ENCODE data around the gene ZNF138.
"Not testable (repeated sequence)": the region's sequence is repeated elsewhere in the genome, so short reads cannot be mapped to it uniquely, and the experiment has no call there.

ZNF138 gene

GRCh38 chr7:64854969-64855368 is 60.7 kb downstream of the ZNF138 start:
- Histone ChIP-seq H3K27ac (ENCODE audit: low read depth, low read length) (no peak overlapping the region), H2BK5ac (ENCODE audit: low read depth, low read length, poor library complexity) (no peak overlapping the region), H3K79me2 (ENCODE audit: control insufficient read depth, insufficient read depth, low read length, poor library complexity) (no peaks in the 10 kb centered on the region), H3K9ac (ENCODE audit: low read length) (no peak overlapping the region), H4K8ac (ENCODE audit: low read depth, low read length) (no peak overlapping the region), H2AFZ (ENCODE audit: insufficient read depth, low read length, poor library complexity) (no peak overlapping the region), H3K9me3 (ENCODE audit: insufficient read depth, low read depth, low read length) (peaks cover 4% of the 10 kb centered on the region), H4K12ac (ENCODE audit: low read depth, low read length) (no peak overlapping the region), H3K4me1 (ENCODE audit: control insufficient read depth in 1 of 2, insufficient read depth in 2 of 2, low read length in 2 of 2) (no peaks in the 10 kb centered on the region), H3K18ac (ENCODE audit: low read length) (no peak overlapping the region), H3K36me3 (ENCODE audit: control insufficient read depth in 1 of 2, insufficient read depth in 2 of 2, low read length in 2 of 2) (no peaks in the 10 kb centered on the region), H3K79me1 (ENCODE audit: low read length) (no peaks in the 10 kb centered on the region), H2AK5ac (ENCODE audit: low read length) (no peak overlapping the region), H2BK12ac (ENCODE audit: low read length) (no peak overlapping the region), H3K14ac (ENCODE audit: low read length) (no peak overlapping the region), H3K4ac (ENCODE audit: low read depth, low read length) (no peak overlapping the region), H3K4me2 (ENCODE audit: low read length) (no peak overlapping the region), H3K23ac (ENCODE audit: low read length) (no peak overlapping the region), H3K4me3 (ENCODE audit: low read depth, low read length) (no peak overlapping the region), H3K27me3 (ENCODE audit: insufficient read depth, low read length) (no peaks in the 10 kb centered on the region), H4K91ac (ENCODE audit: low read depth, low read length) (no peak overlapping the region), H2BK120ac (ENCODE audit: insufficient read depth, low read length, poor library complexity) (no peak overlapping the region)
- WGBS (ENCODE audit: extremely low coverage, insufficient coverage, insufficient read length), result no CpG with 5 or more reads among the region's 1 CpG
- DNase-seq, result no peak

GRCh38 chr7:64863021-64863420 is 68.8 kb downstream of the ZNF138 start:
- no peak for DNase-seq

DNA sequence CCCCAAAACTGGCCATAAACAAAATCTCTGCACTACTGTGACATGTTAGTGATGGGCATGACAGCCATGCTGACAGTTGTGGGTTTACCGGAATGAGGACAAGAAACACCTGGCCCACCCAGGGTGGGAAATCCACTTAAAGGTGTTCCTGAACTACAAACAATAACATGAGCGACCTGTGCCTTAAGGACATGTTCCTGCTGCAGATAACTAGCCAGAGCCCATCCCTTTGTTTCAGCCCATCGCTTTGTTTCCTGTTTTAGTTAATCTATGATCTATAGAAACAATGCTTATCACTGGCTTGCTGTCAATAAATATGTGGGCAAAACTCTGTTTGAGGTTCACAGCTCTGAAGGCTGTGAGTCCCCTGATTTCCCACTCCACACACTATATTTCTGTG is 69.3 kb downstream of the ZNF138 start:
- no CpG with 5 or more reads among the region's 3 CpGs for WGBS (ENCODE audit: extremely low coverage, insufficient coverage, insufficient read length)
- H4K12ac ChIP-seq (ENCODE audit: low read depth, low read length); H3K79me2 ChIP-seq (ENCODE audit: control insufficient read depth, insufficient read depth, low read length, poor library complexity); H3K14ac ChIP-seq (ENCODE audit: low read length); H3K23ac ChIP-seq (ENCODE audit: low read length); H3K27me3 ChIP-seq (ENCODE audit: insufficient read depth, low read length); H3K4me1 ChIP-seq (ENCODE audit: control insufficient read depth in 1 of 2, insufficient read depth in 2 of 2, low read length in 2 of 2); H3K36me3 ChIP-seq (ENCODE audit: control insufficient read depth in 1 of 2, insufficient read depth in 2 of 2, low read length in 2 of 2); H2AK5ac ChIP-seq (ENCODE audit: low read length); H2BK12ac ChIP-seq (ENCODE audit: low read length); H3K4me3 ChIP-seq (ENCODE audit: low read depth, low read length); H3K18ac ChIP-seq (ENCODE audit: low read length); H3K79me1 ChIP-seq (ENCODE audit: low read length); H3K27ac ChIP-seq (ENCODE audit: low read depth, low read length); H2AFZ ChIP-seq (ENCODE audit: insufficient read depth, low read length, poor library complexity); H4K91ac ChIP-seq (ENCODE audit: low read depth, low read length); H3K4me2 ChIP-seq (ENCODE audit: low read length); H3K4ac ChIP-seq (ENCODE audit: low read depth, low read length); H2BK120ac ChIP-seq (ENCODE audit: insufficient read depth, low read length, poor library complexity); DNase-seq; H4K8ac ChIP-seq (ENCODE audit: low read depth, low read length); H2BK5ac ChIP-seq (ENCODE audit: low read depth, low read length, poor library complexity); H3K9ac ChIP-seq (ENCODE audit: low read length): not testable (repeated sequence)
- peaks cover 25% of the 10 kb centered on the region for H3K9me3 ChIP-seq (ENCODE audit: insufficient read depth, low read depth, low read length)

More at GRCh38 chr7:64863021-64863420, 68.8 kb downstream of the ZNF138 start:
- no peaks in the 10 kb centered on the region for H3K79me2 ChIP-seq (ENCODE audit: control insufficient read depth, insufficient read depth, low read length, poor library complexity)
- no peaks in the 10 kb centered on the region for H3K4me1 ChIP-seq (ENCODE audit: control insufficient read depth in 1 of 2, insufficient read depth in 2 of 2, low read length in 2 of 2)
- no peak overlapping the region for H3K9ac ChIP-seq (ENCODE audit: low read length)
- H2AK5ac ChIP-seq (ENCODE audit: low read length), result no peak overlapping the region
- no peak overlapping the region for H2BK12ac ChIP-seq (ENCODE audit: low read length)
- no peak overlapping the region for H3K23ac ChIP-seq (ENCODE audit: low read length)
- H4K12ac ChIP-seq (ENCODE audit: low read depth, low read length), result no peak overlapping the region
- H3K4me2 ChIP-seq (ENCODE audit: low read length), result no peak overlapping the region
- H3K36me3 ChIP-seq (ENCODE audit: control insufficient read depth in 1 of 2, insufficient read depth in 2 of 2, low read length in 2 of 2), result peaks cover 0 to 3% of the 10 kb centered on the region in 2 experiments
- no peak overlapping the region for H3K14ac ChIP-seq (ENCODE audit: low read length)
- peaks cover 20% of the 10 kb centered on the region for H3K9me3 ChIP-seq (ENCODE audit: insufficient read depth, low read depth, low read length)
- H3K27ac ChIP-seq (ENCODE audit: low read depth, low read length), result no peak overlapping the region
- no peaks in the 10 kb centered on the region for H3K27me3 ChIP-seq (ENCODE audit: insufficient read depth, low read length)
- no peaks in the 10 kb centered on the region for H3K79me1 ChIP-seq (ENCODE audit: low read length)
- no peak overlapping the region for H3K4me3 ChIP-seq (ENCODE audit: low read depth, low read length)
- no peak overlapping the region for H3K4ac ChIP-seq (ENCODE audit: low read depth, low read length)
- WGBS (ENCODE audit: extremely low coverage, insufficient coverage, insufficient read length), result no CpG with 5 or more reads among the region's 9 CpGs
- H2BK5ac ChIP-seq (ENCODE audit: low read depth, low read length, poor library complexity), result no peak overlapping the region
- H2BK120ac ChIP-seq (ENCODE audit: insufficient read depth, low read length, poor library complexity), result no peak overlapping the region
- H3K18ac ChIP-seq (ENCODE audit: low read length), result no peak overlapping the region
- H2AFZ ChIP-seq (ENCODE audit: insufficient read depth, low read length, poor library complexity), result no peak overlapping the region
- no peak overlapping the region for H4K91ac ChIP-seq (ENCODE audit: low read depth, low read length)
- no peak overlapping the region for H4K8ac ChIP-seq (ENCODE audit: low read depth, low read length)

GRCh38 chr7:64863969-64864368 is 69.7 kb downstream of the ZNF138 start:
- WGBS (ENCODE audit: extremely low coverage, insufficient coverage, insufficient read length), result no CpG with 5 or more reads among the region's 7 CpGs
- Histone ChIP-seq H3K9ac (ENCODE audit: low read length) (no peak overlapping the region), H3K79me1 (ENCODE audit: low read length) (no peaks in the 10 kb centered on the region), H3K18ac (ENCODE audit: low read length) (no peak overlapping the region), H4K12ac (ENCODE audit: low read depth, low read length) (no peak overlapping the region), H3K36me3 (ENCODE audit: control insufficient read depth in 1 of 2, insufficient read depth in 2 of 2, low read length in 2 of 2) (peaks cover 0 to 3% of the 10 kb centered on the region in 2 experiments), H2AK5ac (ENCODE audit: low read length) (no peak overlapping the region), H3K27ac (ENCODE audit: low read depth, low read length) (no peak overlapping the region), H3K9me3 (ENCODE audit: insufficient read depth, low read depth, low read length) (peaks cover 27% of the 10 kb centered on the region), H3K4me3 (ENCODE audit: low read depth, low read length) (no peak overlapping the region), H3K79me2 (ENCODE audit: control insufficient read depth, insufficient read depth, low read length, poor library complexity) (no peaks in the 10 kb centered on the region), H3K27me3 (ENCODE audit: insufficient read depth, low read length) (no peaks in the 10 kb centered on the region), H3K4ac (ENCODE audit: low read depth, low read length) (no peak overlapping the region), H2BK5ac (ENCODE audit: low read depth, low read length, poor library complexity) (no peak overlapping the region), H2BK12ac (ENCODE audit: low read length) (no peak overlapping the region), H3K4me2 (ENCODE audit: low read length) (no peak overlapping the region), H3K23ac (ENCODE audit: low read length) (no peak overlapping the region), H2AFZ (ENCODE audit: insufficient read depth, low read length, poor library complexity) (no peak overlapping the region), H3K14ac (ENCODE audit: low read length) (no peak overlapping the region), H4K91ac (ENCODE audit: low read depth, low read length) (no peak overlapping the region), H3K4me1 (ENCODE audit: control insufficient read depth in 1 of 2, insufficient read depth in 2 of 2, low read length in 2 of 2) (no peaks in the 10 kb centered on the region), H2BK120ac (ENCODE audit: insufficient read depth, low read length, poor library complexity) (no peak overlapping the region), H4K8ac (ENCODE audit: low read depth, low read length) (no peak overlapping the region)
- DNase-seq, result no peak
